ENCODE data around the gene HSD17B8.
A peak's percentile ranks its signal among the peaks of the same experiment; 100 is the strongest.

Gene HSD17B8

GRCh38 chr6:33252759-33253158 is 48.3 kb downstream of the HSD17B8 start:
- H3K4me1 ChIP-seq (ENCODE audit: control insufficient read depth, insufficient read depth, low read length), result peaks cover 43% of the 10 kb centered on the region
- H3K4me3 ChIP-seq (ENCODE audit: low read length), result no peak overlapping the region
- H3K27me3 ChIP-seq (replicated peaks; ENCODE audit: control insufficient read depth, insufficient read depth, low read length), result no peaks in the 10 kb centered on the region
- H3K9me3 ChIP-seq (ENCODE audit: control insufficient read depth, low read length), result no peaks in the 10 kb centered on the region
- no peak overlapping the region for H3K9ac ChIP-seq (ENCODE audit: low read length)
- peaks cover 19% of the 10 kb centered on the region for H3K36me3 ChIP-seq (ENCODE audit: control insufficient read depth, insufficient read depth, low read length, severe bottlenecking)
- DNase-seq (ENCODE audit: low read depth), result peak; percentile 39

GRCh38 chr6:33254591-33254990 is 50.1 kb downstream of the HSD17B8 start:
- no peaks in the 10 kb centered on the region for H3K27me3 ChIP-seq (replicated peaks; ENCODE audit: control insufficient read depth, insufficient read depth, low read length)
- H3K36me3 ChIP-seq (ENCODE audit: control insufficient read depth, insufficient read depth, low read length, severe bottlenecking), result peaks cover 30% of the 10 kb centered on the region
- peaks cover 33% of the 10 kb centered on the region for H3K4me1 ChIP-seq (ENCODE audit: control insufficient read depth, insufficient read depth, low read length)
- H3K9ac ChIP-seq (ENCODE audit: low read length), result no peak overlapping the region
- H3K9me3 ChIP-seq (ENCODE audit: control insufficient read depth, low read length), result no peaks in the 10 kb centered on the region
- H3K4me3 ChIP-seq (ENCODE audit: low read length), result no peak overlapping the region
- no peak for DNase-seq (ENCODE audit: low read depth)
